Kidney tubule cell (primary cell): ENCODE data around the gene LCNL1.

Experiments
- DNase-seq: peaks from one replicate; pipeline ENCODE4 v3.0.0-alpha.2; 2018; ENCODE audit warnings: low spot score

The LCNL1 gene

DNA sequence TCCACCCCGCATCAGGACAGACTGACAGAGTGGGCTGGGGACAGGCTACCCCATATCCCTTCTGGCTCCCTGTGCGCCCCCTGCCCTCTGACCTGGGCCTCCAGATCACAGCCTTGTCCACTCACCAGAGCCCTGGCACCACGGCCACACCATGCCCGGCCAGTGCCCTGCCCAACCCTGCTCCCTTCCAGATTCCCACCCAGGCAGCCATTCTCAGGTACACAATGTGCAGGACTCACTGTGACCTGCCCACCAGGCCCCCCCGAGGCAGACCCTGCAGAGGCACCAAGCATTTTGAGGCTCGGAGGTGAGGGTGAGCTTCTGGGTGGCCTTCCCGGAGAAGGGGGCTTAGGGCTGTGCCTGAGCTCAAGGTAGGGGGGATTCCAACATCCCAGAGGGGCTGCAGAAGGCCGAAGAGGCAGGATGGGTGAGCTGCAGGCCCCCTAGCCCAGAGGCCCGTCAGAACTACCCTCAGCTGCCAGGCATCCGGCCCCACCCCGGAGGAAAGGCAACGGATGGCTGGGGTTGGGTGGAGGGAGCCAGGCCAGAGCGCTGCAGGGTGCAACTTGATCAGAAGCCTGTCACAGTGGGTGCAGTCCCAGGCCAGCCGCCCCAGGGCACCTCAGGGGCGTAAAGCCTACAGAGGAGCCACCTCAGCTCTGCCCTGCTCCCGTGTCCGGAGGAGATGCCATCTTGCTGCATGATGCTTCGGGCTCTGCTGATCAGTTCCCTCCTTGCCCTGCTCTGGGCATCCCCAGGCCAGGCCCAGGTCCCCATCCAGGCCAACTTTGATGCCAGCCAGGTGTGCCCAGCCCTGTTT is at the start of gene LCNL1:
LCNL1 (plus strand) TSS at position 762 of the 820 bp plus-strand sequence. CDS start 594 bp downstream, outside the sequence.
- no peak for DNase-seq

DNA sequence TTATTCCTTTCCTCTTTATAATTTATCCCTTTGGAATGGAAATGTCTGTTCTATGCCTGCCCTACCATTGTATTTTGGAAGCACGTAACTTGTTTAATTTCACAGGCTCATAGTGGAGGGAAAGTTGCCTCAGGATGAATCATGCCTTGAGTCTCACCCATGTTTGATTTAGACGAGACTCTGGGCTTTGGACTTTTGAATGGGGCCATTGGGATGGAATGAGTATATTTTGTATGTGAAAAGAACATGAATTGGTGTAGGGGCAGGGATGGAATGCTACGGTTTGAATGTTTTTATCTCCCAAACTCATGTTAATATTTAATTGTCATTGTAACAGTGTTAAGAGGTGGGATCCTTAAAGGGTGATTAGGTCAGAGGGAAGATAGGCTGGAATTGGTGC is 48.5 kb upstream of the LCNL1 start:
- DNase-seq, result no peak

DNA sequence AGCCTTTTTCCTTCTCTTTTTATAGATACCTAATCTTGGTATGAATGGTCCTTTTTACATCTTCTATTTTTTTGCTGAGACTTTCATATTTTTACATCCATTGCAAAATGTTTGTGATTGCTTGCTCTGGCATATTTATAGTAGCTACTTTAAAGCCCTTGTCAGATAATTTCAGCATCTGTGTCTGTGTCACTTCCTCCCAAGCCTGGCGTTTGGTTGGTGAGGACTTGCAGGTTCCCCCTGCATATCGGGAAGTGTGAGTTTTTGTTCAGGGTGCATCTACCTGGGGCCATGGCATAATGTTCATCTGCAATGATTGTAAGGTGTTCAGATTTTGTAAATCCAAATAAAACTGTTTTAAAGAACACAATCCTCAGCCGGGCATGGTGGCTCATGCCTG is 47.1 kb upstream of the LCNL1 start:
- no peak for DNase-seq

DNA sequence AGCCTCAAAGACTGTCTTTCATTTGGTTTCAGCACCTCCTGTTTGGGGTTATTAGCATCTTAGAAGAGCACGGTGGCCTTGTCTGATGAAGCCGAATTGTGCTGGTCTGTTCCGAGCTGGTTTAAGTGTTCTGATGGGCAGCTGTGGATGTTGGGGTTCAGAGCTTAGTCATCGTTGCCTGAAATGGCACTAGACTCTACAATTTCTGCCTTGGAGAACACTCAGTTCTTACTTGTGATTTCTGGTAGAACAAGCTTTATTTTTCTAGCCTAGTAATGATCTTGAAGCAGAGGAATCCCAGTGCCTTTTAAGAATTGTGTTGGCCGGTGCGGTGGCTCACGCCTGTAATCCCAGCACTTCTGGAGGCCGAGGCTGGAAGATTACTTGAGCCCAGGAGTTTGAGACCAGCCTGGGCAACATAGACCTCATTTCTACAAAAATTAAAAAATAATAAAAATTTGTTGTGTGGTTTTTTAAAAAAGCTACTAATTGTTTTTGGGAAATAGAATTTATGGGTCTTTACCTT is 46.1 kb upstream of the LCNL1 start:
- no peak for DNase-seq

DNA sequence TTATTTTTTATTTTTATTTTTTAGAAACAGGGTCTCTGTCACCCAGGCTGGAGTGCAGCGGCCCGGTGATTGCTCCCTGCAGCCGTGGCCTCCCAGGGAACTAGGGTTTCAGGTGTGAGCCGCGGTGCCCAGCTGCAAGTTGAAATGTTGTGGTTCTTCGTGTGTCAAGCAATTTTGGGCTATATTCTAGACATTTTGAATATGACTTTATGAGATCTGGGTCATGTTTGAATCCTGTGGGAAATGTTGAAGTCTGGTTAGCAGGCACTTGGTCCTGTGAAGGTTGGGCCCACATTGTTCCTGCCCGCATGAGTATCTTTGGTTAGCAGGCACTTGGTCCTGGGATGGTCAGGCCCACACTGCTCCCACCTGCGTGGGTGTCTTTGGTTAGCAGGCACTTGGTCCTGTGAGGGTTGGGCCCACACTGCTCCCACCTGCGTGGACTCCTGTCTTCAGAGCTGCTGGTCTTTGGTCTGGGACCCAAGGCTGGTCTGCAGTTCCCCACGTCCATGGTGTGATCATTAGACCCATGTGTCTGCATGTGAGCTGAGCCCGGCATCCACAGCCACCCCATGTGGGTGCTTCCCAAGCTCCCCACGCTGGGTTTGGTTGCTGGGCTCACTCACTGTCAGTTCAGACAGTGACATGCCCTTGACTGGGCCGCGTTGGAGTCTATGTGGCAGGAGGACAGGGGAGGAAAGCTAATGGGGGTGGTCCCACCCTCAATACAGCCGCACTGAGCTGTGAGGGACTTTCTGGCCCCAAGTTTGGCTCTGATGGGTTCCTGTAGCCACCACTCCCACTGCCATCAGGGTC is 45.4 kb upstream of the LCNL1 start:
- DNase-seq, result no peak

DNA sequence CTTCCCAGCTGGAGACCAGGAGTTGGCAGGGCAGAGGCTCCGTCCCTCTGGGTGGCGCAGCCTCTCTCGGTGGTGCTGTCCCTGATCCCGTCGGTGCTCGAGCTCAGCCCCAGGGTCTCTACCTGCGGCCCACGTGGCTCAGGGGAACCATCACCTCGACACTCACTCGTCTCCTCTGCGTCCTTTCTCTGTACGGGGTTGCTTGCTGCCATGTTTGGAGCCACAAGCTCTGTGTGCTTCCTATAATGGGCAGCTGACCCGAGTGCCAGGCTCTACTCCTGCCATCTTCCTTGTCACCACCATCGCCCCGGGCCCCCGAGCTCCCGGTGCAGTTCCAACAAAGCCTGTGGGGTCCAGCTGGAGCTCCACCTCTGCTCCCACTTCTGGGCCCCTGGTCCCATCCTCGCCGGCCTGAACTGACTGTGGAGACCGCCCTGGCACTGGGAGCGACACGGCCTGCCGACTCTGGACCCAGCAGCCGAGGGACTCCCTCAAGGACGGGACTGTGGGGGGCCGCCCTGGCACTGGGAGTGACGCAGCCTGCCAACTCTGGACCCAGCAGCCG is 43.3 kb upstream of the LCNL1 start:
- no peak for DNase-seq

DNA sequence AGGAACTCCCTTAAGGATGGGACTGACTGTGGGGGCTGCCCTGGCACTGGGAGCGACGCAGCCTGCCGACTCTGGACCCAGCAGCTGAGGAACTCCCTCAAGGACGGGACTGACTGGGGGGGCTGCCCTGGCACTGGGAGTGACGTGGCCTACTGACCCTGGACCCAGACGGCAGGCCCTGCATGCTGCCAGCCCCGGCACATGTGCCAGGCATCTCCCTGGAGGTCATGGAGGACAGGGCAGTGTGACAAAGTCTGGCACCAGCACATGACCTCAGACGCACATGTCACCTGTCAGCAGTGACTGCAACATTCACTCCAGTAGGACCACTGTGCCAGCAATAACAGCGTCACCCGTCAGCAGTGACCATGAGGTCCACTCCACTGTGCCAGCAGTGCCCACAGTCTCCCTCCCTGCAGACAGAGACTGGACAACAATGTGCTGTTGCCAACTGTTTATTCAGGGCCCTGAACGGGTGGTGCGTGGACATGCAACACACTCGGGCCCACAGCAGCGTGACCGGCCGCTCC is 42.7 kb upstream of the LCNL1 start:
- DNase-seq, result no peak

DNA sequence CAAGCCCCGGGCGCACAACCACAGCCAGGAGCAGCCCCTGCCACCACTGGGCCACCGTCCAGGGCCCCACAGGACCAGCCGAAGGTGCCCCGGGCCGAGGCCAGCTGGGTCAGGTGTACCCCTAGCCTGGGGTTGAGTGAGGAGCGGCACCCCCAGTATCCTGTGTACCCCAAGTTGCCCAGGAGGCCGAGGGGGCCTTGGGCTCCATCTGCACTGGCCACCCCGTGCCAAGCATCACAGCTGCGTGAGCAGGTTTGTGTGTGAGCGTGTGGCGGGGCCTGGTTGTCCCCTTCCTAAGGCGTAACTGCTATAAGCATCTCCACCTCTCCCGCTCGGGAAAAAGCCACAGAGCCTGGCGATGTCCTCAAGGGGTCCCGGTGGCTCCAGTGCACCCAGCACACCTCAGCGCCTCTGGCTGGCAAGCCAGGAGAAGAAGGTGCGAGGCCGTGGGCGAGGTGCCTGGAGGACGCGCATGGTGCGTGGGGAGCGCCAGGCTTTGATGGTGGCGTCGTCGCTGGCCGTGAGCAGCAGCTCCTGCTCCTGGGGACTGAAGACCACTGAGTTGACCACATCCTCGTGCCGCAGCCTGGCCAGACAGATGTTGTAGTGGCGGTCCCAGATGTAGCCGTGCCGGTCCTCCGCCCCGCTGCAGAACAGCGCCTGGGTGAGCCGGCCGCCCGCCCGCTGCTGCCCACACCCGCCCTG is 42.1 kb upstream of the LCNL1 start:
- DNase-seq, result no peak

DNA sequence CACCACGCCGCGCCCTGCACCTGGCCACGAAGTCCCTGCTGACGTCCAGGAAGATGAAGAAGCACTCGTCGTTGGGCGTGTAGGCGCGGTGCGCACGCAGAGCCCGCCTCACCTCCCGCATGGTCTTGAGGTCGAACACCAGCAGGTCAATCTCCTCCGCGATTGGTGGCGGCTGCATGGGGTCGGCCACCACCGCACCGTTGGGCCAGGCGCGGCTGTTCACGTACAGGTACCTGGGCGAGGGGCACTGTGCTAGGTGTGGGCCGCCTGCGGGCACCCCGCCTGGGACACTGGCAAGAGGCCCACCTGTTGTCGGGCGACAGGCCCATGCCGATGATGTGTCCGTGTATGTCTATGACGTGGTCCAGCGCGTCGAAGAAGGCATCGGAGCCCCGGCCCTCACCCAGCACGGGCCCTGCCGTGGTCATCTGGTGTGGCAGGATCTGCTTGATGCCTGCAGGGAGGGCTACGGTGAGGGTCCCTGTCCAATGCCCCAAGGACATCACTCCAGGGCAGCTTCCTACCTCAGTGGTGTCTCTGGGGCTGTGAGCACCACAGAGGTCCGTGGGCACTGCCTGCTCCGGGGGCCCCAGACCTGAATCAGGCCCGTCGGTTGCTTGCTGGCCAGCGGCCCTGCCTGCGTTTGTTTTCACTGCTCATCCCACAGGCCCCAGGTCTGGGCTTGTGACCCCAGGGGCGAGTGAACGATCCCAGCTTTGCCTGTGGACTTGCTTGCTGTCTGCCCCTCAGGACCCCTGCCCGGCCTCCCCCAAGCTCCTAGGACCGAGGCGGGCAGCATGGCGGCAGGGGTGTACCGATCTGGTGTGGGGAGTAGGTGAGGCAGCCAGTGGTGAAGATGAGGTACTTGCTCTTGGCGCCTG is 41.3 kb upstream of the LCNL1 start:
- no peak for DNase-seq

DNA sequence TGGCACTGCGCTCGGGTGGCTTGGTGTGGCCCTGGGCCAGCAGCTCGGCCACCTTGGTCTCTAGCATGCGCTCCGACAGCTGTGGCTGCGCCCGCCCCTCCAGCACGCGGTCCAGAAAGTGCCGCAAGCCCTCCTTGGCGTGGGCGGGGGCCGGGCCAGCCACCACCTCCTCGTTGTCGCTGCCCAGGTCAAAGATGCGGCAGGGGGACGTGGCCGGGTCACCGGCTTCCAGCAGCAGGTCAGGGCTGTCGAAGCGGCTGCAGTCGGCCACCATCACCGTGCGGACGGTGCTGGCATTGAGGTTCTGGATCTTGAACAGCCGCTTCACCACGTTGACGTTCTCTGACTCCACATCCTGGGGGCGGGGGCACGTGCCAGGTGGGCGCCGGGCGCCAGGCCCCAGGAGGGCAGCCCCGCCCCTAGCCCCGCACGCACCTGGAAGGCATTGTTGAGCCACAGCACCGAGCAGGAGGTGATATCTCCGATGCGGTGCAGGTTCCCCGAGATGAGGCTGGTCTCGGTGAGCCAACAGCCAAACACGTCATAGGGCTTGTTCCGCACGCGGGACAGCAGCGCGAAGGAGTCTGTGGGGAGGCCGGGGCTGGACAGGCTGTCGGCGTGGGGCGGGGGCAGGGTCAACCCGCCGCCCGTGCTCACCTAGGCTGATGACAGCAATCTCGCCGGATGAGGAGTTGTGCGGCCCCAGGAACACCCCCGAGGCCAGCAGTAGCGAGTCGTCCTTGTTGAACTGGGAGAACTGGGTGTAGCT is 40.5 kb upstream of the LCNL1 start:
- DNase-seq, result no peak

DNA sequence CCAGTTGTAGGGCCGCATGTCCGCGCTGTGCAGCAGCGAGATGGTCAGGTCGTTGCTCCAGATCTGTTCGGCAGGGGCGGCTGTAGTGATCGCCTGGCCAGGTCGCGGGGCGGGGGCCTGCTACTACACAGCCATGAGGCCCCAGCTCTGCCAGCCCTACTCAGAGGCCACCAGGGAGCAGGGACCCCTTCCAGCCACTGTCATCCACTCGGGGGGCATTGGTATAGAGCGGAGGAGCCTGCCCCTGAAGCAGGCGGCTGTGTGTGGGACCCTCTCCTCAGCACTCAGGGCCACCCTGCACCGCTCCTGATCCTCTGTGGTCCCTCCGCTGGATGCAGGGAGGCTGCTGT is 39.9 kb upstream of the LCNL1 start:
- no peak for DNase-seq

DNA sequence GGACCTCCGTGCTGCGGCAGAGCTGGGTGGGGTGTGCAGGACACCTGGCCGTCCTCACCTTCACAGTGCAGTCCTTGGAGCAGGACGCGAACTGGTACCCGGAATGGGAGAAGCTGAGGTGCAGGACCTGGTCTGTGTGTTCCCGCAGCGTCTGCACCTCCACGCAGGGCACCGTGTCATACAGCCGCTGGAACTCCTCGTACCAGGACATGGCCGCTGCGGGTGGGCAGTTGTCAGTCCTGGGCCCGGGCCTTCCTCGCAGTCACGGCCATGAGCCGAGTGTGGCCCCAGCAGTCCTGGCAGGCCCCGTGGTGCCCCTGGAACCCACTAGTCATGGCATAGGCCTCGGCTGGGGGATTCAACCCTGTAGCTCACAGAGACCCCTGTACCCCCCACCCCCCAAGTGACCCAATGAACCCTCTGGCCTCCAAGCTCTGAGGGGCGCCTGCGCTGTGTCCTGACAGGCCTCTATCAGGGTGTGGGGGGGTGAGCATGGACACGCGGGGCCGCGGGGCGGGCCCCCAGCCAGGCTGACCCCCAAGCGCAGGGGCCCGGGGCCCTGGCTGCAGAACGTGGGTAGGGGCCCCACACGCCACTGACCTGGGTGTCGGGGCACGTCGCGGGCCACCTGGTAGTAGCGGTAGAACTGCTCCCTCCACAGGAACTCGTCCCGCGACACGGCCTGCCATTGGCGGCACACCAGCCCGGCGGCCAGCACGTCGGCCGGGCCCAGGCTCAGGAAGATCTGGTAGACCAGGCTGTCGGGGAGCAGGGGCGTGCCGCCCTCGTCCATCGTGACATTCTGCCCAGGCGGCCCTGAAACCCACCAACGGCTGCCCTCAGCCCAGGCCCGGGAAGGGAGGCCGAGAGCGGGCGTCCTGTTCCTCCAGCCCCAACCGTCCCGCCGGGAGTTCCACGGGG is 39.2 kb upstream of the LCNL1 start:
- peak; percentile 44 for DNase-seq

DNA sequence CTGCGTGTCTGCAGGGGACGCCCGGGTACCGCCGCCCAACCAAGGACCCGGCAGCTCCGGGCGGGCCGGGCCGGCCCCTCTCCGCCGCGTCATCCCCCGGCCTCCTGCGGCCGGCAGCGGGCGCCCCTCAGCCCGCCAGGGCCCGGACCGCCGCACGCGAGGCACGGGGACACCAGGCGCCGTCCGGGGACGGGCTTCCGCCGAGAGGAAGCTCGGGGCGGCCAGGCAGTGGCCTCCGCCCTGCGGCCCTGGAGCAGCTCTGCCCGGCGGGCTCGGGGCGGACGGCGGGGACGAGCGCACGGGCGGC is 38.6 kb upstream of the LCNL1 start:
- DNase-seq, result no peak

DNA sequence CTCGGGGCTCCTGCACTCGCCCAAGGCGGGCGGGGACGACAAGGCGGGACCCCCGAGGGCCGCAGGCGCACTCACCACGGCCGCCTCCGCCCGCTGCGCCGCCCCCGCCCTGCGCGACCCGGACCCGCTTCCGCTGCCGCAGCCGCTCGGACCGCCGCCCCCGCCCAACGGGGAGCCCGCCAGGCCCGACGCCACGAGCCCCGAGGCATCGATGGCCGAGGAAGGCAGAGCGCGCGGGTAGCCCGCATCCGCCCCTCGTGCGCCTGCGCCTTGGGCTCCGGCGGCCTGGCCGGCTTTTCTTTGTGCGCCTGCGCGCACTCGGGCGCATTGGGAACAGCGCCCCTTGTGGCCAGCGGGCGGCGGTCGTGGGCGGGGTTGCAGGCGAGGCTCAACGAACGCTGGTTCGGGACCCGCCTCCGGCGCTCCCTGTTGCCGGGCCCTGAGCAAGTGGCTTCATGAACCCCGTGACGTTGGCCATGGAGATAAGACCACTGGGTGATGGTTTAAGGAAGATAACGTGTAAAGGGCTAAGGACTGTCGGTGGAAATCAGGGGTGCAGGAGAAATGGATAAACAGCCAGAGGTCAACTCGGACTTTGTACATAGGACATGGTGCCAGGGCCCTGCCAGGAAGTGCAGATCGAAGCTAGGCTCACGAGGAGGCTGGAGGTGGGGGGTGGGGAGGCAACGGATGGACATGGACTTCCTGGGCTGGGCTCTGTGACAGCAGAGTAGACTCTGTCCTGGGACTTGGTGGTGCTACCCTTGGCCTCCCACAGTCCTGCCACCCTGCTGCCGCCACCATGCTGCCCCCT is 38.1 kb upstream of the LCNL1 start, which contains the start of the genes C8G and FBXW5:
C8G (plus strand) TSS at position 725 of the 814 bp plus-strand sequence; CDS start at position 803, 78 bp downstream.
FBXW5 (minus strand) TSS at position 220 of the 814 bp plus-strand sequence. CDS start 655 bp downstream, outside the sequence.
- DNase-seq, result peak; percentile 95

DNA sequence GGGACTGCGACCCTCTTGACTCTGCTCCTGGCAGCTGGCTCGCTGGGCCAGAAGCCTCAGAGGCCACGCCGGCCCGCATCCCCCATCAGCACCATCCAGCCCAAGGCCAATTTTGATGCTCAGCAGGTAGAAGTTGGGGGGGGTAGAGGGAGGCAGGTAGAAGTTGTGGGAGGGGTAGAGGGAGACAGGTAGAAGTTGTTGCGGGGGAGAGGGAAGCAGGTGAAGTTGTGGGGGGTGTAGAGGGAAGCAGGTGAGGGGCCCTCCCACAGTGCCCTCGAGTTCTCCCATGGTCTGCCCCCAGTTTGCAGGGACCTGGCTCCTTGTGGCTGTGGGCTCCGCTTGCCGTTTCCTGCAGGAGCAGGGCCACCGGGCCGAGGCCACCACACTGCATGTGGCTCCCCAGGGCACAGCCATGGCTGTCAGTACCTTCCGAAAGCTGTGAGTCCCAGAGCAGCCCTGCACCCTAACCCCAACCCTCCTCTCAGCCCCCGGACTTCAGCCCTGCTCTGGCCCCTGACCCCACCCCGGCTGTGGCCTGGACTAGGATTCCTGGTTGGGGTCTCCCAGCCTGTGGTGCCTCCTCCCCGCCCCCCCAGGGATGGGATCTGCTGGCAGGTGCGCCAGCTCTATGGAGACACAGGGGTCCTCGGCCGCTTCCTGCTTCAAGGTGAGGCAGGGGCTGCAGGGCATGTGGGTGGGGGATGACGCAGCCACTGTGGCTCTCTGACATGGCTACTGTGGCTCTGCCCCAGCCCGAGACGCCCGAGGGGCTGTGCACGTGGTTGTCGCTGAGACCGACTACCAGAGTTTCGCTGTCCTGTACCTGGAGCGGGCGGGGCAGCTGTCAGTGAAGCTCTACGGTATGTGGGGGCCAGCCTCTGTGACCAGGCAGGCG is 37.2 kb upstream of the LCNL1 start:
- no peak for DNase-seq

DNA sequence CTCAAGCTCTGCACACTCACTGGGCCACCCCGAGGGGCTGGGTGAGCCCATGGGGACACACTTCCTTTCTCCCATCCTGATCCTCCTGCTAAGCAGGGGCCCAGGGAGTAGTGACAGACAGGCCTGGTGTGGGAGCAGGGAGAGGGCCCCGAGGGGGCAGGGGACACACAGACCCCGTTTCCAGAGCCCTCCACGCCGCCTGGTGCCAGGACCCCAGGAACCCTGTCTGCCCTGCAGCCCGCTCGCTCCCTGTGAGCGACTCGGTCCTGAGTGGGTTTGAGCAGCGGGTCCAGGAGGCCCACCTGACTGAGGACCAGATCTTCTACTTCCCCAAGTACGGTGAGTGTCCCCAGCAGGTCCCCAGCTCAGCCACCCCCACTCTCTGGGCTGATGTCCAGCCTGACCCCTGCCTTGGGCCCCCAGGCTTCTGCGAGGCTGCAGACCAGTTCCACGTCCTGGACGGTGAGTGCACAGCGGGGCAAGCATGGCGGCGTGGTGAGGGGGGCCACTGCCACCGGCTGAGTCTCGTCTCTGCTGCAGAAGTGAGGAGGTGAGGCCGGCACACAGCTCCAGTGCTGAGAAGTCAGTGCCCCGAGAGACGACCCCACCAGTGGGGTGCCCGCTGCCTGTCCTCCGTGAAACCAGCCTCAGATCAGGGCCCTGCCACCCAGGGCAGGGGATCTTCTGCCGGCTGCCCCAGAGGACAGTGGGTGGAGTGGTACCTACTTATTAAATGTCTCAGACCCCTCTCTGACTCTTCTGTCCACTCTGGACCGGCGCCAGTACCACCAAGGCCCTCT is 36.4 kb upstream of the LCNL1 start:
- DNase-seq, result no peak
